GM19468 (cell line): ENCODE results near the gene SPTBN4.
"Not testable (repeated sequence)": the region's sequence is repeated elsewhere in the genome, so short reads cannot be mapped to it uniquely, and the experiment has no call there.

Experiments used
- ATAC-seq: cut with Tn5 transposase; IDR thresholded peaks from one replicate; pipeline ENCODE4 v1.9.1; 2021; ENCODE audit warnings: mild to moderate bottlenecking, moderate library complexity, moderate number of reproducible peaks; ENCODE audit not compliant: unreplicated experiment; ENCODE audit errors: extremely low read depth

The SPTBN4 gene

GRCh38 chr19:40438284-40438683 lies 28.5 kb upstream of the SPTBN4 start:
- no peak for ATAC-seq

- ATAC-seq = no peak
These were observed 25.0 kb upstream of the SPTBN4 start for GRCh38 chr19:40441719-40442253.

- no peak for ATAC-seq
These were observed 24.3 kb upstream of the SPTBN4 start for GRCh38 chr19:40442328-40443130.

GRCh38 chr19:40443131-40443999 lies 23.4 kb upstream of the SPTBN4 start:
- ATAC-seq = peak; percentile 57

GRCh38 chr19:40444000-40444824 lies 22.6 kb upstream of the SPTBN4 start, which contains the start of gene SERTAD3:
TSS of gene SERTAD3 (minus strand) at chr19:40444335. CDS start at chr19:40442080, 2,255 bp downstream.
- ATAC-seq = peak; percentile 48

GRCh38 chr19:40444825-40445312 lies 21.9 kb upstream of the SPTBN4 start:
- no peak for ATAC-seq

GRCh38 chr19:40445780-40446262 lies 21.0 kb upstream of the SPTBN4 start:
- no peak for ATAC-seq

- ATAC-seq = no peak
These were observed 20.5 kb upstream of the SPTBN4 start for GRCh38 chr19:40446263-40446784.

GRCh38 chr19:40449506-40449905 lies 17.3 kb upstream of the SPTBN4 start:
- ATAC-seq = no peak

- ATAC-seq = no peak
These were observed 16.1 kb upstream of the SPTBN4 start for GRCh38 chr19:40450664-40451063.

- no peak for ATAC-seq
These were observed 14.8 kb upstream of the SPTBN4 start for GRCh38 chr19:40452016-40452415.

- ATAC-seq = no peak
These were observed 13.6 kb upstream of the SPTBN4 start for GRCh38 chr19:40453151-40453735.

GRCh38 chr19:40453943-40454342 lies 12.9 kb upstream of the SPTBN4 start:
- ATAC-seq = not testable (repeated sequence)

- ATAC-seq = no peak
These were observed 9.8 kb upstream of the SPTBN4 start for GRCh38 chr19:40457048-40457447.

GRCh38 chr19:40457953-40458596 lies 8.7 kb upstream of the SPTBN4 start:
- no peak for ATAC-seq

GRCh38 chr19:40458597-40458974 lies 8.2 kb upstream of the SPTBN4 start:
- ATAC-seq = no peak

- no peak for ATAC-seq
These were observed 6.6 kb upstream of the SPTBN4 start for GRCh38 chr19:40460185-40460584.

- no peak for ATAC-seq
These were observed 5.1 kb upstream of the SPTBN4 start for GRCh38 chr19:40461669-40462221.
